DMS 273 (cell line): ENCODE results near the gene NUP98.
"Not testable (repeated sequence)": the region's sequence is repeated elsewhere in the genome, so short reads cannot be mapped to it uniquely, and the experiment has no call there.

Experiments used
- DNase-seq: peaks from one replicate; lab custom pipeline; 2025; ENCODE audit not compliant: unreplicated experiment; lab: John Stamatoyannopoulos, UW

The NUP98 gene

DNA sequence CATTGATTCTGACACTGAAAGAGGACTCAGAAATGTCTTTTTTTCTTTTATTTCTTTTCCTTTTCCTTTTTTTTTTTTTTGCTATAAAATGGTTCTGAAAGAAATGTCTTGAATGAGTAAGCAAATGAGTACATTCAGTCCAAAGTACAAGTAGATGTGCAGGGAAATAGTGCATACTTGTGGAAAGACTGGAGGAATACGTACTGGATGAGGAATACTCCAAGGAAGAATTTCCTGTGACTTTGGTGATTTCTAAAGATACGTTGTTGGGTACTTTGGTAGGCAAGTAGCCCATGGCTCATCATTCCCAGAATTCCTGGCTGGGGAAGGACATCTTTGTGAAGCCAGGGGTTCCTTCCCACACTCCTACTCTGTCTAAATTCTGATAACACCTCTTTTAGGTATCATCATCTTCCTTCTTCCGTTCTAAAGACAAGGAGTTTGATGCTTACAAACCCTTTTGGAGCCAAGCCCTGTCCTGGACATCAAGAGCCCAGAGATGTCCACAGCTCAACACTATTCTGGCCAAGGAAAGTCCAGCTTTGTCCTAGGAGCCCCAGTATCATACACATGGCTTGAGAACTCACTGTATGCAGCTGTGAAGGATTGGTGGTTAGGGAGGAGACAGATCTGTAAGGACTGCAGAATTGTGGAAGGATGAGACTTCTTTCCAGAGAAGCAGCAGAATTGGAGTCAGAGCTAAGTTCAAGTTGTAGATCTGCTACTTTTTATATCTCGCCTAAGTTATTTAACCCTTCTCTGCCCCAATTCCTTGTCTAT, 4.8 kb upstream of the NUP98 start:
- no peak for DNase-seq

DNA sequence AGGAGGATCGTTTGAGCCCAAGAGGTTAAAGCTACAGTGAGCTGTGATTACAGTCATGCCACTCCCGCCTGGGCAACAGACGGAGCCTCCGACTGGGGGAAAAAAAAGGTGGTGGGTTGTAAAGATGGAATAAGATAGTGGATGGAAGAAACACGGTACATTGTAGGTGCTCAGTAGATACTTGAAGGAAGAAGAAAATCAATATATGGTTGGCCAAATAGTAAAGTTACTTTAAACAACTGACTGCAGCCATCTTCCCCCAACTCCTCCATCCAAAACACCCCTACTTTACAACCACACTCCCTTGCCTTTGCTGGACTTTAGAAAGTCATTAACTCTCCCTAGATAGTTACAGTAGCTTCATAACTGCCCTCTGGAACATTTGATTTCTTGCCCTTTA, 2.5 kb upstream of the NUP98 start:
- DNase-seq: no peak

DNA sequence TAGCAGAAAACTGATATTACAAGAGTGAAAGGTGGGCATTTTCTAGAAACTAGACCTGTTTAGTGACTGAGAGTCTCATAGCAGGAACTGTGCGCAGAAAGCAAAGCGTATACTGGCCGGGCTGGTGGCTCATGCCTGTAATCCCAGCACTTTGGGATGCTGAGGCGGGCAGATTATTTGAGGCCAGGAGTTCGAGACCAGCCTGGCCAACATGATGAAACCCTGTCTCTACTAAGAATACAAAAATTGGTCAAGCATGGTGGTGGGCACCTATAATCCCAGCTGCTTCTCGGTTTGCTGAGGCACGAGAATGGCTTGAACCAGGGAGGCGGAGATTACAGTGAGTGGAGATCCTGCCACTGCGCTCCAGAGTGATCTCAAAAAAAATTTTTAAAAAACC, 1.8 kb upstream of the NUP98 start:
- DNase-seq: no peak

DNA sequence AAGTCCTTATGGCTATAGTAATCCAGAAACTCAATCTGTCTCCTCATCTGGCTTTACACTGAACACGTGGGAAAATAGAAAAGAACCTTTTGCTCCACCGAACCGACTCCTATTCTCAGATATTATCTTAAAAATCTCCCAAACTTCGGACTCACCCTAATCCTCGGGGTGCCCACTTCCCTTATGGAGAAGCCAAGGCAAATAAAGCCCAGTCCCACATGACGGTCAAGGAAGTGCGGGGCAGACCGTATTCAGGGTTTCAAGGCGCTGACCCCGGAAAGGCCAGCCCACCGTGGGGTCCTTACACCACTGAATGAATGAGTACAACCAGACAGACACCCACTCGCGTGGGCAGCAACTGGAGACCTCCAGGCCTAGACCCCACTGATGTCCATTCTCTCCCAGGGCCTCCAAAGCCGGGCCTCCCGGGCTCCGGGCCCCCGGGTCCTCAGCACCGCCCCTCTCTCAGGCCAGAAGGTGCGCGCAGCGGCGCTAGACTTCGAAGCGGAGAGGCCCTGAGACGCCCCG, 489 bp downstream of the NUP98 start:
- peak; percentile 79 for DNase-seq

DNA sequence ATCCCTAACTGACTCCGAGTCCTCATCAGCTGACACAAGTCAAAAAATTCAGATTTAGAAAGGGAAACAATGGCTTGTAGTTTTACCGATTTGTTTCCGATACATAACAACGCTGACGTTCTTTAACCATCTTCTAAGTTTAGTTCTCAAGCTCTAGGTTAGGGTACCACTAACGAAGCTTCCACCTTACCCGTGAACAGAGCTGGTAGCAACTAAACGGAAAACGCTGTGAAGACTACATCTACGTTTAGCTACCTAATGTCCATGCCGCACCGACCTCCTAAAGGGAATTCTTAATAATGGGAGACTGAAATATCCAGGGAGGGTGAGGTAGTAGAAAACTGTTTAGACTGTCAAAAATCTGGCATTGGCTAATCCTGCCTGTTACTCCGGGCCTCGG, 1.0 kb downstream of the NUP98 start:
- DNase-seq: peak; percentile 20

DNA sequence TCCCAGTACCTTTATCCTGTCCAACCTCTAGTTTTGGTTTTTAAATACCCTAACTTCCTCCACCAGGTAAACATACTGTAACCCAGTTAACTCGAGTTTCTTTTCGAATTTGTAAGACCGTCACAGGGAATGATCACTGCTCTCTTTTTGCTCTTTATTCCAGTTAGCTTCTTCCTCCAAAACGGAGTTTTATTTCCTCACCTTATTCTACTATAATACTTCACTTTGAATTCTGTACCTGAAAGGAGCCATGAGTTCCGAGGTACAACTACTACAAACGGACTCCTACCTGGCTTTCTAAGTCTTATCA, 1.4 kb downstream of the NUP98 start:
- no peak for DNase-seq

DNA sequence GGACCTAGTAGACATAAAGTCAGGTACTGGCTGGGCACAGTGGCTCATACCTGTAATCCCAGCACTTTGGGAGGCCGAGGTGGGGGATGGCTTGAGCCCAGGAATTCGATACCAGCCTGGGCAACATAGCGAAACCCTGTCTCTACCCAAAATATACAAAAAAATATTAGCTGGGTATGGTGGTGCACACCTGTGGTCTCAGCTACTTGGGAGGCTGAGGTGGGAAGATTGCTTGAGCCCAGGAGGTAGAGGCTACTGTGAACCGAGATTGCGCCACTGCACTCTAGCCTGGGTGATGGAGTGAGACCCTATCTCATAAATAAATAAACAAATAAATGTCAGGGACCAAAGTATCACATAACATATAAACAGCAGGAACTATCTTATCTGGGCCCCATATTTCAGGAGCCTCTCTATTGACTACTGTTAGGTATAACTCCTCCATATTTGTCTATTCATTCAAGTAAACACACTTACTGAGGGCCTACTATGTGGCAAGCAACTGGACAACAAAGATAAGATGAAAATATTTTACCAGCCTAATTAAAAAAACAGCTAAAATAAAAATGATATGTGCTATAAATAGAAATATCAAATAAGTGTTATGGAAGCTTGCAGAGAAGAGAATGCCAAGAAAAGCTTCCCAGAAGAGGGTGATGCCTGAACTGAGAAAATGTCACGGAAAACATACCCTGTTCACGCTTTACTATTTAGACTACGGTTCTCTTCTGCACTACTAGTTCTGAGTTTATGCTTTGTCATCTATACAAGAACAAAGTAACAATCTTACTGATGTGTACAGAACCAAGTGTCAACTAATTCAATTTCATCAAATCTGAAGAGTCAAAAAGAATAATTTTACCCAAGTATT, 2.0 kb downstream of the NUP98 start:
- no peak for DNase-seq

DNA sequence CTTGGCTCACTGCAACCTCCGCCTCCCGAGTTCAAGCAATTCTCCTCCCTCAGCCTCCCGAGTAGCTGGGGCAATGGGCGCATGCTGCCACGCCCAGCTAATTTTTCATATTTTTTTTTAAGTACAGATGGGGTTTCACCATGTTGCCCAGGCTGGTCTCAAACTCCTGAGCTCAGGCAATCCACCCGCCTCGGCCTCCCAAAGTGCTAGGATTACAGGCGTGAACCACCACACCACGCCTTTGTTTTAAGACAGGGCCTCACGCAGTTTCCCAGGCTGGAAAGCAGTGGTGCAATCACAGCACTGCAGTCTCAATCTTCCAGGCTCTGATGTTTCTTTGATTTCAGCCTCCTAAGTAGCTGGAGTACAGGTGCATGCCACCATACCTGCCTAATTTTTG, 3.0 kb downstream of the NUP98 start:
- DNase-seq: not testable (repeated sequence)

DNA sequence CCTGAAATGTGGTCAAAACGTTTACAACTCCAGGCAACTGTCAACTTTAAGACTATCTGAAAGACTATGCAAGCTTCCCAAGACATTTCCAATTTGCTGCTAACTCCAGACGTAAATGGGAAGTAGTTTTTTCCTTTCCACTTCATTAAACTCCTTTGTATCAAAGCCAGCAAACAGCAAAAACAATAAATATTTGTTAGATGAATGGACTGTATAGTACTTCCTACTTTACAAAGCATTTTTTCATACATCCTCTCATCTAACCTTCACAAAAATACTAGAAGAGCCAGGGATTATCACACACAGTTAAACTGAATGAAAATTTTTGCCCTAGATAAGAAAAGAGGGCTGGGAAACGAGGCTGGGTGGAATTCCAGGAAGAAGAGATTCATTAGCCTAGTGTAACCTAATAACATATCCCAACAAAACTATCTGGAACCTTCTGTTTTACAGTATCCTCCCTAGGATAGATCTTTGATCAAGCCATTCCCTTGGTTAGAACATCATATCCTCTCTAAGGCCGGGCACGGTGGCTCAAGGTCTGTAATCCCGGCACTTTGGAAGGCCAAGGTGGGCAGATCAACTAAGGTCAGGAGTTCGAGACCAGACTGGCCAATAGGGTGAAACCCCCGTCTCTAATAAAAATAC, 10.4 kb downstream of the NUP98 start:
- DNase-seq: no peak

DNA sequence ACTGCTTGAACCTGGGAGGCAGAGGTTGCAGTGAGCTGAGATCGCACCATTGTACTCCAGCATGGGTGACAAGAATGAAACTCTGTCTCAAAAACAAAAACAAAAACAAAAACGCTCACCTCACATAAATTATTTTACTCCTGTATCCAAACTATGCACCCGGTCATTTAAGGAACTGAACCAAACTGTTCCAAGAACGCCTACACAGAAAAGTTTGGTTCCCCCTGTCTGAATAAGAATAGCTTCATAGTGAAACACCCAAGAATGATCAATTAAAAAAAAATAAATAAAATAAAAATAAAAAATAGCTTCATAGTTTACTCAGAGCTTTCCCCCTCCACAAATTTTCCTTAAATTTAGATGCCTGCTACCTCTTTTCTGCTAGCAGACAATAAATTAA, 13.7 kb downstream of the NUP98 start:
- no peak for DNase-seq

DNA sequence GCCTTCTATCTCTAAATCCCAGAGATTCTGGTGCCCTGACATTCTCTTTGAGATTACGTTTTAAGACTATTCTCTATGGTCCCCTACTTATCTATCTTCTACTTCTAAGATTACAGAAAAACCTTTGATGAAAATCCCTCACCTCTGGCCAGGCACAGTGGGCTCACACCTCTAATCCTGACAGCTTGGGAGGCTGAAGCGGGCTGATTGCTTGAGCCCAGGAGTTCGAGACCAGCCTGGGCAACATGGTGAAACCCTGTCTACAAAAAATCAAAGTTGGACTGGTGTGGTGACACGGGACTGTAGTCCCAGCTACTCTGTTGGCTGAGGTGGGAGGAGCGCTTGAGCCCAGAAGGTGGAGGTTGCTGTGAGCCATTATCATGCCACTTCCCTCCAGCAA, 14.4 kb downstream of the NUP98 start:
- DNase-seq: no peak

DNA sequence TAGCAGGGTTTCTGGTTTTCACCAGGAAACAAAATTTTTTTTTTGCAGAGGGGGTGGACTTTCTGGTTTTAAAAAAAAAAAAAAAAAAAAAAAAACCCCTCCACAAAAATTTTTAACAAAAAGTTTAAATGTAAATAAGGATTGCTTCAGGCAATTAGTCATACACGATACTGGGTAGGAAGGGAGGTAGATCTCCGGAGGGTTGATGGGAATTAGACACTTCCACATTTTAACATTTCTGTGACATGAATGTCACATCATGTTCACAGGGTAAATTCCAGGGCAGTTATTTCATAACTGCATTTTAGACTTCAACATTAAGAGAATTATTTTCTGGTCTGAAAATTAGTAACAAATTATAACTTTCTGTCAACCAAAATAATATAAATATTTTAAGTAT, 15.9 kb downstream of the NUP98 start:
- DNase-seq: no peak

DNA sequence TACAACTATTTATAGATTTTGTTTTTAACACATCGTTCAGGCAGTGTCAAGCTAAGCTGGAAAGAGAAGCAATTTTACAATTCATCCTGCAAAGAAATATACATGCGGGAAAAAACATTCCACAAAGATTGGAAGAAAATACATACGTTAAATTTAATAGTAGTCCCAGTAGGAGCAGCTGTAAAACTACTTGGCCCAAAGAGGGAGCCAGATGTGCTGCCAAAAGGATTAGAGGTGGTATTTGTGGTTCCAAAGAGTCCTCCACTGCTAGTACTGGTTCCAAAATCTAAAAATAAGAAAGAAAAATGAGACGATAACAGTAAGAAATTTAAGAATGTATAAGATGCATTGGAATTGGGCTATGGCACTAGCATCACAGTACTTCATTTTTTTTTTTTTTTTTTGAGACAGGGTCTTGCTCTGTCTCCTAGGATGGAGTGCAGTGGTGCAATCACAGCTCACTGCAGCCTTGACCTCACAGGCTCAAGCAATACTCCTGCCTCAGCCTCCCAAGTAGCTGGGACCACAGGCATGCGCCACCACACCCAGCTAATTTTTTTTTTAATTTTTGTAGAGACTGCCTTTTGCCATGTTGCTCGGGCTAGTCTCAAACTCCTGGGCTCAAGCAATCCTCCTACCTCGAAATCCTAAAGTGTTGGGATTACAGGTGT, 21.5 kb downstream of the NUP98 start:
- no peak for DNase-seq

DNA sequence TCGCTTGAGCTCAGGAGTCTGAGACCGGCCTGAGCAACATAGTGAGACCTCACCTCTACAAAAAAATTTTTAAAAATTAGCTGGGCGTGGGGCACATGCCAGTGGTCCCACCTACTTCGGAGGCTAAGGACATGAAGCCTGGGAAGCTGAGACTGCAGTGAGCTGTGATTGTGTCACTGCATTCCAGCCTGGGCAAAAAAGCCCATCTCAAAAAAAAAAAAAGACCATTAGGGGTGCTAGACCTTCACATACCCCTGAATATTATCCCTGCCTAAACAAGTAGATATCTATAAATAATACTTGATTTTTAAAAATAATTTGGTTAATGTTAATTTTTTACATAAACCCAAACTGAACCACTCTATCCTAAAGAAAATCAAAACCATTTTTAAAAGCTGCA, 24.2 kb downstream of the NUP98 start:
- DNase-seq: no peak

DNA sequence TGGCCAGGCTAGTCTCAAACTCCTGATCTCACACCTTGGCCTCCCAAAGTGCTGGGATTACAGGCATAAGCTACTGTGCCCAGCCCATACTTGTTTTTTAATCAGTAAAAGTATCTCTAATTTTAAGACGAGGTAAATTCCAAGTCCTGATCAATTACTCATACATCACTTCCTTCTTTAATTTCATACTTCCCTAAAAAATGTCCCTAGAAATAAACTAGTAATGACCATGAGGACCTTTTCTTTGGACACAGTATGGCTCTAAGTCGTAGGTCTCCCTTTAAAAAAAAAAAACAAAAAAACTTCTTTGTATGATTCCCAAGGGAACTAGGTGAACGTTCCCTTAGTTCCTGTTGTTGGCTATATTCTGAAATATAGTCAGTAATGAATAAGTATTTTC, 29.8 kb downstream of the NUP98 start:
- DNase-seq: no peak

DNA sequence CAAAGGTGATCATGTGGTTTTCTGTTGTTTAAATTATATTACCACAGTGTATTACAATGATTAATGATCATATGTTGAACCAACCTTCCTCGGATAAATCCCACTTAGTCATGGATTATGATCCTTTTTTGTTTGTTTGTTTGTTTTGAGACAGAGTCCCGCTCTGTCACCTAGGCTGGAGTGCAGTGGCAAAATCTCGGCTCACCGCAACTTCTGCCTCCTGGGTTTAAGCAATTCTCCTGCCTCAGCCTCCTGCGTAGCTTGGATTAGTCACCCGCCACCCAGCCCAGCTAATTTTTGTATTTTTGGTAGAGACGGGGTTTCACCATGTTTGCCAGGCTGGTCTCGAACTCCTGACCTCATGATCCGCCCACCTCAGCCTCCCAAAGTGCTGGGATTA, 30.5 kb downstream of the NUP98 start:
- DNase-seq: not testable (repeated sequence)

DNA sequence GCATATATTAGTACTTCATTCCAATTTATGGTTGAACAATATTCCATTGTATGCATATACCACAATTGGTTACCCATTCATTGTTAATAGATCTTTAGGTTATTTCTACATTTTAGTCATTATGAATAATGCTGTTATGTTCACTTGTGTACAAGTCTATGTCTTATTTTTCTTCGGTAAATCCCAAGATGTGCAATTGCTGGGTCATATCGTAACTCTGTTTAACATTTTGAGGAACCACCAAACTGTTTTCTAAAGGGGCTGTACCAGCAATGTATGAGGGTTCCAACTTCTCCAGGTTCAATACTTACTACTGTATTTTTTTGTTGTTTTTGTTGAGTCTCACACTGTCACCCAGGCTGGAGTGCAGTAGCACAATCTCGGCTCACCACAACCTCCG, 33.1 kb downstream of the NUP98 start:
- DNase-seq: no peak

DNA sequence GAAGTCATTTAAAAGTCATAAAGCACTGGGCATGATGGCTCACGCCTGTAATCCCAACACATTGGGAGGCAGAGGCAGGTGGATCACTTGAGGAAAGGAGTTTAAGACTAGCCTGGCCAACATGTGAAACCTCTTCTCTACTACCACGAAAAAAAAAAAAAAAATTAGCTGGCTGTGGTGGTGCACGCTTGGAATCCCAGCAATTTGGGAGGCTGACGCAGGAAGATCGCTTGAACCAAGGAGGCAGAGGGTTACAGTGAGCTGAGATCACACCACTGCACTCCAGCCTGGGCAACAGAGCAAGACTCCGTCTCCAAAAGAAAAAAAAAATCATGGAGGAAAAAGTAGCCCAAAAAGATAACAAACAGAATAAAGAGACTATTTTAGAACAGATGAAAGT, 42.2 kb downstream of the NUP98 start:
- no peak for DNase-seq

DNA sequence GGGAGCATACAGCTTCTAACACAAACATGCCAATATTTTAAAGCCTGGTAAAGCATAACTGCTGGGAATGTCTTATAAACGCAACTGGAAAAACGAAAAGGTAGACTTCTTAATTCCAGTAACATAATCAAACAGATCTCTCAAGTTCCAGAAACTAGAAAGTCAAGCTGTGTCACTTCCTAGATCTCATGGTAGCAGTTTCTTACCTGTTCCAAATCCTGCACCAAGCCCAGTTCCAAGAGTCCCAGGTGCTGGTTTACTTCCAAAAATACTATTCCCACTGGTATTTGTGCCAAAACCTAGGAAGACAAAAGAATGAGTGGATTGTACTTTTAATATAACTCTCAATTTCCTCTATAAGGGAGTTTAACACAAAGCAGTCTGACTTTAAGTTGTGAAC, 44.2 kb downstream of the NUP98 start:
- no peak for DNase-seq

DNA sequence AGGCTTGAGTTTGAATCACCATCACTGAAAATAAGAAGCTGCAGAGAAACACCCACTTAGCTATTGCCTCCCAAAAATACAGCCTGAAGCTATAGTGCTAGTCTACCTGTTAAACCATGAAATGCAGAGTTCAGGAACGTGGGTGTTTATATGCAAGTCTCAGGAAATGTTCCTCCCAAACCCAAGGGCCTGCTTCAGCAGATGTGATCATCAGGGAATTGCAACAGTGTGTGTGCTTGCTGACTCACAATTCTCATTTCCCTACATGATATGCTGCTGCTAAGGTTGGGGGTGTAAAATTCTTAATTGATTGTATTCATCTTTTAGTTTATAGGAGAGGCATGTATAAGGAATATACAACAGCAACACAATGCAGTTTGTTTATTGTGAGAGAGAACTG, 49.6 kb downstream of the NUP98 start:
- DNase-seq: no peak

DNA sequence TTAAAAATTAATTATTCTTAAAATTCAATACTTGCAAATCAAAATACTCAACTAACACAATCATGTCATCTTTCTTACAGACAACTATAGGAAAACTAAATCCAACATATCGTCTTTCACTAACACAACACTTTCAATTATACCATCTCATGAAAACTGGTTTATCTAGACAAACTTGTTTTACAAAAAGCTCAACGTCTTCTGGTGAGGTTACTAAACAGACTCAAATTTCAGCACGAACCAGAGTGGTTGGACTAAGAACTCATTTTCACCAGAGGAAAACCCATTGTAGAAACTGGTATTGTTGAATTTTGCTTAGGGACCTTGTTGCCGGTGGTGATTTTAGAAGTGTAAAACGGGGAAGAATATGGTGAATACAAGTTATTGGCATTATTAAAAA, 52.2 kb downstream of the NUP98 start:
- no peak for DNase-seq
